GM10266 (cell line): ENCODE results near the gene C1QL2.

Experiments
- DNase-seq: peaks from one replicate; pipeline ENCODE4 v3.0.0; 2012; ENCODE audit errors: extremely low spot score
- CTCF ChIP-seq: IDR thresholded peaks from 2 replicates; pipeline ENCODE4 v1.5.1; 2012; ENCODE audit warnings: mild to moderate bottlenecking, low read depth; ENCODE audit not compliant: control insufficient read depth, insufficient read depth; ENCODE audit errors: missing control alignments

The C1QL2 gene

GRCh38 chr2:119113489-119113770 lies 45.1 kb downstream of the C1QL2 start:
- TF ChIP-seq CTCF, result no peak
- no peak for DNase-seq

- DNase-seq, result no peak
- no peak for TF ChIP-seq CTCF
Observed at GRCh38 chr2:119112770-119113488, 45.6 kb downstream of the C1QL2 start.

GRCh38 chr2:119112230-119112629 lies 46.3 kb downstream of the C1QL2 start:
- DNase-seq, result no peak
- TF ChIP-seq CTCF, result no peak

- TF ChIP-seq CTCF, result no peak
- no peak for DNase-seq
Observed at GRCh38 chr2:119111115-119111975, 47.2 kb downstream of the C1QL2 start.

GRCh38 chr2:119109866-119110265 lies 48.7 kb downstream of the C1QL2 start:
- no peak for DNase-seq
- no peak for TF ChIP-seq CTCF

- no peak for DNase-seq
- TF ChIP-seq CTCF, result no peak
Observed at GRCh38 chr2:119108186-119108585, 50.4 kb downstream of the C1QL2 start.

GRCh38 chr2:119106301-119106897 lies 52.2 kb downstream of the C1QL2 start:
- no peak for DNase-seq
- TF ChIP-seq CTCF, result no peak
